IMR-90 (cell line): ENCODE results near the gene FFAR3. TPM values are rescaled to one million over a fixed set of nuclear protein-coding genes. Genes with fewer than 3 reads are reported as not detected.

Experiments
- ATAC-seq: fragments of 200-7000 bp; cut with Tn5 transposase; 2 replicates; pipeline ENCODE4 v1.9.1; 2020; ENCODE audit warnings: low read depth, mild to moderate bottlenecking, moderate library complexity
- BruUV-seq: library from RNA; stranded (reverse); fragments of 400-500 nt; replicated peaks from 2 replicates; lab custom pipeline; 2021; lab: Mats Ljungman, UMichigan
- CTCF ChIA-PET: fragments of 300-600 bp; formaldehyde crosslinking; extraction: SDS; loops from one replicate; lab custom pipeline; 2021; ENCODE audit warnings: antibody characterized with exemption; lab: Yijun Ruan, JAX
- POLR2A ChIA-PET: fragments of 300-600 bp; sonication (Branson Sonifier 250); formaldehyde crosslinking; loops from one replicate; lab custom pipeline; 2022; ENCODE audit warnings: antibody characterized with exemption; ENCODE audit not compliant: unreplicated experiment; lab: Charles Lee
- DNase-seq: peaks from one replicate; pipeline ENCODE4 v3.0.0; 2013
- H2AFZ ChIP-seq: replicated peaks from 2 replicates; pipeline ENCODE3; 2013; ENCODE audit warnings: low read length, mild to moderate bottlenecking; ENCODE audit not compliant: poor library complexity
- H2AK5ac ChIP-seq: 2 replicates; pipeline ENCODE4 v1.6.1; 2013; ENCODE audit warnings: low read depth, low read length, inconsistent platforms
- H2AK9ac ChIP-seq: replicated peaks from 2 replicates; pipeline ENCODE3; 2013; ENCODE audit warnings: mild to moderate bottlenecking, low read depth, low read length, moderate library complexity; ENCODE audit not compliant: poor library complexity
- H2BK120ac ChIP-seq: 2 replicates; pipeline ENCODE4 v1.6.1; 2013; ENCODE audit warnings: low read depth, low read length, inconsistent platforms
- H2BK15ac ChIP-seq: 3 replicates; pipeline ENCODE4 v1.6.1; 2013; ENCODE audit warnings: low read depth, low read length, inconsistent platforms
- H2BK20ac ChIP-seq: 2 replicates; pipeline ENCODE4 v1.6.1; 2013; ENCODE audit warnings: low read depth, mild to moderate bottlenecking, inconsistent platforms, low read length, moderate library complexity
- H2BK5ac ChIP-seq: 2 replicates; pipeline ENCODE4 v1.6.1; 2013; ENCODE audit warnings: mild to moderate bottlenecking, low read depth, low read length, inconsistent platforms; ENCODE audit not compliant: poor library complexity, severe bottlenecking
- H3K14ac ChIP-seq: replicated peaks from 2 replicates; pipeline ENCODE4 v1.6.1; 2013; ENCODE audit warnings: low read depth, low read length, inconsistent platforms
- H3K18ac ChIP-seq: 2 replicates; pipeline ENCODE4 v1.6.1; 2013; ENCODE audit warnings: low read depth, low read length, control low read depth
- H3K23ac ChIP-seq: 2 replicates; pipeline ENCODE4 v1.6.1; 2013; ENCODE audit warnings: low read depth, low read length, inconsistent platforms
- H3K27ac ChIP-seq: 2 replicates; pipeline ENCODE4 v1.5.1; 2013; ENCODE audit warnings: mild to moderate bottlenecking, control low read depth, low read length; ENCODE audit not compliant: insufficient read depth
- H3K27me3 ChIP-seq: 2 replicates; pipeline ENCODE4 v1.6.1; 2013; ENCODE audit warnings: low read length; ENCODE audit not compliant: control insufficient read depth, insufficient read depth
- H3K36me3 ChIP-seq: 2 replicates; pipeline ENCODE4 v1.6.1; 2013; ENCODE audit warnings: low read length, mixed read lengths; ENCODE audit not compliant: control insufficient read depth, insufficient read depth
- H3K4ac ChIP-seq: 2 replicates; pipeline ENCODE4 v1.6.1; 2013; ENCODE audit warnings: low read depth, low read length, inconsistent platforms
- H3K4me1 ChIP-seq: 2 replicates; pipeline ENCODE4 v1.6.1; 2013; ENCODE audit warnings: low read length, mixed read lengths; ENCODE audit not compliant: control insufficient read depth, insufficient read depth
- H3K4me2 ChIP-seq: 2 replicates; pipeline ENCODE4 v1.6.1; 2013; ENCODE audit warnings: low read depth, mild to moderate bottlenecking, control low read depth, low read length, moderate library complexity
- H3K4me3 ChIP-seq: 2 replicates; pipeline ENCODE4 v1.5.1; 2013; ENCODE audit warnings: low read depth, mild to moderate bottlenecking, control low read depth, low read length, moderate library complexity; ENCODE audit not compliant: insufficient read depth
- H3K56ac ChIP-seq: 2 replicates; pipeline ENCODE4 v1.6.1; 2013; ENCODE audit warnings: low read length, inconsistent platforms; ENCODE audit not compliant: insufficient read depth; ENCODE audit errors: extremely low read depth
- H3K79me1 ChIP-seq, 2 experiments: 2 replicates each; pipeline ENCODE4 v1.6.1; 2013; ENCODE audit warnings: low read length in 2 of 2, inconsistent platforms in 1 of 2, low read depth in 1 of 2
- H3K9ac ChIP-seq: 2 replicates; pipeline ENCODE4 v1.6.1; 2013; ENCODE audit warnings: low read depth, low read length, control low read depth
- H3K9me1 ChIP-seq: 2 replicates; pipeline ENCODE4 v1.6.1; 2013; ENCODE audit warnings: low read length, inconsistent platforms; ENCODE audit not compliant: insufficient read depth
- H3K9me3 ChIP-seq: 2 replicates; pipeline ENCODE4 v1.6.1; 2013; ENCODE audit warnings: low read length; ENCODE audit not compliant: control insufficient read depth, insufficient read depth
- H4K20me1 ChIP-seq: 2 replicates; pipeline ENCODE4 v1.6.1; 2013; ENCODE audit warnings: low read length, inconsistent platforms; ENCODE audit not compliant: insufficient read depth
- H4K5ac ChIP-seq: 2 replicates; pipeline ENCODE4 v1.6.1; 2013; ENCODE audit warnings: mild to moderate bottlenecking, low read depth, low read length, control low read depth
- H4K8ac ChIP-seq, 2 experiments: 2 replicates each; pipeline ENCODE4 v1.6.1; 2013; ENCODE audit warnings: low read depth in 2 of 2, low read length in 2 of 2, control low read depth in 1 of 2, inconsistent platforms in 1 of 2
- H4K91ac ChIP-seq: 2 replicates; pipeline ENCODE4 v1.6.1; 2013; ENCODE audit warnings: low read depth, low read length, inconsistent platforms; ENCODE audit not compliant: insufficient read depth
- BHLHE40 ChIP-seq: fragments of 150-350 bp; IDR thresholded peaks from 2 replicates; pipeline ENCODE4 v1.6.1; 2016; ENCODE audit warnings: mild to moderate bottlenecking, low read depth, low read length
- CEBPB ChIP-seq: IDR thresholded peaks from 2 replicates; pipeline ENCODE4 v1.6.1; 2012; ENCODE audit warnings: low read depth, low read length, improper control_type of control experiment
- CHD1 ChIP-seq: IDR thresholded peaks from 2 replicates; pipeline ENCODE4 v1.6.1; 2012; ENCODE audit warnings: low read depth, low read length, improper control_type of control experiment
- FOS ChIP-seq: fragments of 150-350 bp; IDR thresholded peaks from 2 replicates; pipeline ENCODE4 v1.6.1; 2016; ENCODE audit warnings: low read depth, low read length
- MAFK ChIP-seq: IDR thresholded peaks from 2 replicates; pipeline ENCODE4 v1.6.1; 2012; ENCODE audit warnings: low read depth, low read length, improper control_type of control experiment
- MAZ ChIP-seq: IDR thresholded peaks from 2 replicates; pipeline ENCODE4 v1.6.1; 2012; ENCODE audit warnings: low read depth, mild to moderate bottlenecking, low read length, improper control_type of control experiment, moderate library complexity, borderline replicate concordance
- MXI1 ChIP-seq: IDR thresholded peaks from 2 replicates; pipeline ENCODE4 v1.6.1; 2012; ENCODE audit warnings: low read depth, mild to moderate bottlenecking, low read length, moderate library complexity, borderline replicate concordance
- NFE2L2 ChIP-seq: fragments of 150-350 bp; IDR thresholded peaks from 2 replicates; pipeline ENCODE4 v1.6.1; 2016; ENCODE audit warnings: low read depth, mild to moderate bottlenecking, low read length
- POLR2A ChIP-seq: IDR thresholded peaks from 2 replicates; pipeline ENCODE4 v1.6.1; 2012; ENCODE audit warnings: mild to moderate bottlenecking, low read depth, low read length
- RAD21 ChIP-seq: IDR thresholded peaks from 2 replicates; pipeline ENCODE4 v1.6.1; 2012; ENCODE audit warnings: low read length, improper control_type of control experiment
- RCOR1 ChIP-seq: IDR thresholded peaks from 2 replicates; pipeline ENCODE4 v1.6.1; 2012; ENCODE audit warnings: mild to moderate bottlenecking, low read length, improper control_type of control experiment; ENCODE audit not compliant: insufficient replicate concordance
- RFX5 ChIP-seq: IDR thresholded peaks from 2 replicates; pipeline ENCODE4 v1.8.0; 2012; ENCODE audit warnings: low read depth, mild to moderate bottlenecking, low read length, moderate library complexity
- SMC3 ChIP-seq: fragments of 150-350 bp; IDR thresholded peaks from 2 replicates; pipeline ENCODE4 v1.6.1; 2016; ENCODE audit warnings: low read depth, mild to moderate bottlenecking, antibody characterized with exemption, low read length, moderate library complexity
- WGBS, 2 experiments: methylation state at CpG; one replicate each; pipeline versions ENCODE4 v1.1.5 to v1.1.7; 2013; ENCODE audit warnings: missing lambda C conversion rate in 2 of 2; ENCODE audit not compliant: insufficient read length in 1 of 2; ENCODE audit errors: extremely low coverage in 2 of 2; 5-methylcytosine and 5-hydroxymethylcytosine counted together
- dilution Hi-C: fragments of 300-500 bp; cut with HindIII; formaldehyde crosslinking; loops from one replicate; pipeline ENCODE4 v1.14.3; 2018; ENCODE audit warnings: low sequenced_read_pairs; ENCODE audit not compliant: unreplicated experiment
- in situ Hi-C: fragments of 300-500 bp; cut with MboI; formaldehyde crosslinking; loops from 3 replicates; pipeline ENCODE4 v1.14.3; 2019; ENCODE audit warnings: low sequenced_read_pairs, inconsistent platforms, mixed read lengths
- intact Hi-C: fragments of 100-400 bp; cut with micrococcal nuclease; formaldehyde crosslinking; loops from 2 replicates; pipeline ENCODE4 v1.10.0; 2022
- polyA plus RNA-seq, 3 experiments: library from polyadenylated mRNA; depleted of rRNA; stranded (reverse); fragments of >200 nt; gene quantifications; 2 replicates each; pipeline ENCODE4 v1.2.3, GENCODE V29; 2012; ENCODE audit warnings: low replicate concordance in 1 of 3
- total RNA-seq: library from RNA; depleted of rRNA; stranded (reverse); fragments of >200 nt; gene quantifications from 2 replicates; pipeline ENCODE4 v1.2.3, GENCODE V29; 2012
- TF ChIP-seq, protein P1 (sequence below): conservative IDR thresholded peaks from 2 replicates; pipeline ENCODE4 v1.5.1; 2012; ENCODE audit warnings: mild to moderate bottlenecking, low read depth, low read length, improper control_type of control experiment
- TF ChIP-seq, protein P2 (sequence below): fragments of 150-350 bp; IDR thresholded peaks from 2 replicates; pipeline ENCODE4 v1.6.1; 2017; ENCODE audit warnings: mild to moderate bottlenecking, antibody characterized with exemption, low read length, low read depth
- TF ChIP-seq, protein P3 (sequence below): fragments of 150-350 bp; IDR thresholded peaks from 2 replicates; pipeline ENCODE4 v1.6.1; 2016; ENCODE audit warnings: low read depth, mild to moderate bottlenecking, low read length, moderate library complexity, borderline replicate concordance

The FFAR3 gene
- total and polyA plus RNA-seq, 2 of the 4 experiments (the other 2 are of a cell fraction), result not detected

DNA sequence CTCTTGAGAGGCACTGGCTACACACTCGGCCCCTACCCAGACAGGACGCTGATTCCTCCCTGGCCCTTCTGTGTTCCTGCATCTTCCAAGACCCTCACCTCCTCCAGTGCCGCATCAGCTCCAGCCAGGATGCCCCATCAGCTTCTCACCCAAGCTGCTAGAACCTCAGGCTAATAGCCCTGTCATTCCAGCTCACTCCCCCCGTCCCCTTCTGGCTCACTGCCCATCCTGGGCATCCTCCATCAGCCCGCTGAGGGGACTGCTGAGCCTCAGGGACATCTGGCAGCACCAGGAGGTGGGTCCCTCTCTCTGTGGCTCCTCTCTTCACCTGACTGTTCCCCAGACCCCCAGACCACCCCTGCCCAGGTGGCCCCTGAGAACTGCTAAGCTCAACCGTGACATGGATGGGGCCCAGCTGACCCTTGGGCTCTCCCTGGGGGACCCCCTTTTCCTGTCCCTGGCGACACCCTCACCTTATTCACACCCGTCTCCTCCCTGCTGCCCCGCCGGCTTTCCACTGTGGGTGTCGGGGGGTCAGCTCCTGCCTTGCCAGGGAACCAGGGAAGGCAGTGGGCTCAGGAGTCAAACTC is 4.8 kb downstream of the FFAR3 start:
- CTCF ChIA-PET, result interaction anchor here (1.0 kb wide), 1 partner anchor 10 kb away, joined by 3 read pairs; no protein-coding TSS in a partner anchor
- ATAC-seq, result no peak

More for the DNA sequence above, 4.8 kb downstream of the FFAR3 start:
- TF ChIP-seq RCOR1 (no peak), MAFK (no peak), BHLHE40 (no peak), FOS (no peak), CEBPB (no peak), MXI1 (no peak), POLR2A (no peak), NFE2L2 (no peak), SMC3 (no peak), RFX5 (no peak), RAD21 (no peak), MAZ (no peak), CHD1 (no peak)
- TF ChIP-seq, protein P1, sequence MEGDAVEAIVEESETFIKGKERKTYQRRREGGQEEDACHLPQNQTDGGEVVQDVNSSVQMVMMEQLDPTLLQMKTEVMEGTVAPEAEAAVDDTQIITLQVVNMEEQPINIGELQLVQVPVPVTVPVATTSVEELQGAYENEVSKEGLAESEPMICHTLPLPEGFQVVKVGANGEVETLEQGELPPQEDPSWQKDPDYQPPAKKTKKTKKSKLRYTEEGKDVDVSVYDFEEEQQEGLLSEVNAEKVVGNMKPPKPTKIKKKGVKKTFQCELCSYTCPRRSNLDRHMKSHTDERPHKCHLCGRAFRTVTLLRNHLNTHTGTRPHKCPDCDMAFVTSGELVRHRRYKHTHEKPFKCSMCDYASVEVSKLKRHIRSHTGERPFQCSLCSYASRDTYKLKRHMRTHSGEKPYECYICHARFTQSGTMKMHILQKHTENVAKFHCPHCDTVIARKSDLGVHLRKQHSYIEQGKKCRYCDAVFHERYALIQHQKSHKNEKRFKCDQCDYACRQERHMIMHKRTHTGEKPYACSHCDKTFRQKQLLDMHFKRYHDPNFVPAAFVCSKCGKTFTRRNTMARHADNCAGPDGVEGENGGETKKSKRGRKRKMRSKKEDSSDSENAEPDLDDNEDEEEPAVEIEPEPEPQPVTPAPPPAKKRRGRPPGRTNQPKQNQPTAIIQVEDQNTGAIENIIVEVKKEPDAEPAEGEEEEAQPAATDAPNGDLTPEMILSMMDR, result no peak
- TF ChIP-seq, protein P2, sequence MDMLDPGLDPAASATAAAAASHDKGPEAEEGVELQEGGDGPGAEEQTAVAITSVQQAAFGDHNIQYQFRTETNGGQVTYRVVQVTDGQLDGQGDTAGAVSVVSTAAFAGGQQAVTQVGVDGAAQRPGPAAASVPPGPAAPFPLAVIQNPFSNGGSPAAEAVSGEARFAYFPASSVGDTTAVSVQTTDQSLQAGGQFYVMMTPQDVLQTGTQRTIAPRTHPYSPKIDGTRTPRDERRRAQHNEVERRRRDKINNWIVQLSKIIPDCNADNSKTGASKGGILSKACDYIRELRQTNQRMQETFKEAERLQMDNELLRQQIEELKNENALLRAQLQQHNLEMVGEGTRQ, result no peak
- TF ChIP-seq, protein P3, sequence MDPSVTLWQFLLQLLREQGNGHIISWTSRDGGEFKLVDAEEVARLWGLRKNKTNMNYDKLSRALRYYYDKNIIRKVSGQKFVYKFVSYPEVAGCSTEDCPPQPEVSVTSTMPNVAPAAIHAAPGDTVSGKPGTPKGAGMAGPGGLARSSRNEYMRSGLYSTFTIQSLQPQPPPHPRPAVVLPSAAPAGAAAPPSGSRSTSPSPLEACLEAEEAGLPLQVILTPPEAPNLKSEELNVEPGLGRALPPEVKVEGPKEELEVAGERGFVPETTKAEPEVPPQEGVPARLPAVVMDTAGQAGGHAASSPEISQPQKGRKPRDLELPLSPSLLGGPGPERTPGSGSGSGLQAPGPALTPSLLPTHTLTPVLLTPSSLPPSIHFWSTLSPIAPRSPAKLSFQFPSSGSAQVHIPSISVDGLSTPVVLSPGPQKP, result no peak
- Histone ChIP-seq H3K4me2 (no peak overlapping the region), H4K20me1 (no peaks in the 10 kb centered on the region), H4K91ac (no peak overlapping the region), H2BK15ac (no peak overlapping the region), H3K9me3 (no peaks in the 10 kb centered on the region), H2AK5ac (no peak overlapping the region), H3K27me3 (peaks cover 8% of the 10 kb centered on the region), H3K14ac (no peak overlapping the region), H3K36me3 (no peaks in the 10 kb centered on the region), H2BK5ac (no peak overlapping the region), H3K9ac (no peak overlapping the region), H3K56ac (no peak overlapping the region), H3K4me3 (no peak overlapping the region), H3K9me1 (no peaks in the 10 kb centered on the region), H2AFZ (no peak overlapping the region), H2AK9ac (no peak overlapping the region), H2BK20ac (no peak overlapping the region), H4K5ac (no peak overlapping the region), H3K18ac (no peak overlapping the region), H3K79me1 (no peaks in the 10 kb centered on the region), H3K27ac (no peak overlapping the region), H3K4me1 (no peaks in the 10 kb centered on the region), H3K4ac (no peak overlapping the region), H2BK120ac (no peak overlapping the region), H3K23ac (no peak overlapping the region), H4K8ac (no peak overlapping the region)
- dilution Hi-C loops (no loop called here), intact Hi-C loops (no loop called here), in situ Hi-C loops (no loop called here)
- no peak for DNase-seq
- POLR2A ChIA-PET, result interaction anchor here (0.5 kb wide), 1 partner anchor 74 kb away, joined by 4 read pairs; no protein-coding TSS in a partner anchor
- BruUV-seq, result no TSS peak
- WGBS, 2 experiments, result 54% methylated on average over 3 of the region's 11 CpGs; no CpG with 5 or more reads in 1 of the 2 experiments
